K562 (cell line): Measurements from ENCODE around the gene KMT2C. TPM values are rescaled to one million over a fixed set of nuclear protein-coding genes. Genes with fewer than 3 reads are reported as not detected.

ENCODE experiments used
- ATAC-seq: fragments of 200-7000 bp; cut with Tn5 transposase; 3 replicates; pipeline ENCODE4 v1.9.1; 2020; ENCODE audit warnings: moderate library complexity
- BruUV-seq: library from RNA; stranded (reverse); fragments of 400-500 nt; replicated peaks from 2 replicates; lab custom pipeline; 2021; lab: Mats Ljungman, UMichigan
- CTCF ChIA-PET: fragments of 300-600 bp; formaldehyde crosslinking; extraction: SDS; loops from one replicate; lab custom pipeline; 2021; ENCODE audit warnings: low intra/inter-chr PET ratio; lab: Yijun Ruan, JAX
- POLR2A ChIA-PET: fragments of 300-600, 350-650 bp; sonication (Branson Sonifier 250); formaldehyde crosslinking; extraction: SDS; loops from one replicate; lab custom pipeline; 2021; ENCODE audit warnings: antibody characterized with exemption, inconsistent platforms; lab: Yijun Ruan, JAX
- DNase-seq, 4 experiments: peaks; one replicate each; pipeline versions ENCODE4 v3.0.0 to v3.0.0-alpha.2; 2011 to 2018; ENCODE audit warnings: low spot score in 3 of 4, mixed read lengths in 3 of 4; ENCODE audit errors: extremely low read depth in 1 of 4
- FAIRE-seq: peaks from 2 replicates; lab custom pipeline; 2011; peaks lifted over from hg19 to GRCh38; lab: Jason Lieb, UNC
- H2AFZ ChIP-seq: 2 replicates; pipeline ENCODE4 v1.6.0; 2011; ENCODE audit warnings: low read depth, low read length, control low read depth, inconsistent platforms
- H3K27ac ChIP-seq: fragments of 200-600 bp; 3 replicates; pipeline ENCODE4 v1.8.0; 2011; ENCODE audit warnings: low read depth, mild to moderate bottlenecking, control low read depth, inconsistent platforms, low read length, moderate library complexity, mixed read lengths; ENCODE audit errors: extremely low read depth
- H3K27me3 ChIP-seq, 2 experiments: fragments of 300-600 bp in 1 of 2; 2 replicates in 1 of 2; 3 replicates in 1 of 2; pipeline versions ENCODE4 v1.6.0 to v1.8.0; 2011; ENCODE audit warnings: inconsistent platforms in 2 of 2, low read length in 2 of 2, mild to moderate bottlenecking in 1 of 2, mixed read lengths in 1 of 2, moderate library complexity in 1 of 2; ENCODE audit not compliant: control insufficient read depth in 2 of 2, insufficient read depth in 2 of 2
- H3K36me3 ChIP-seq: fragments of 300-600 bp; 3 replicates; pipeline ENCODE4 v1.8.0; 2011; ENCODE audit warnings: mild to moderate bottlenecking, low read length, inconsistent platforms; ENCODE audit not compliant: control insufficient read depth, insufficient read depth
- H3K4me1 ChIP-seq, 2 experiments: fragments of 200-600 bp in 1 of 2; replicated peaks in 1 of 2; 2 replicates in 1 of 2; 3 replicates in 1 of 2; pipeline versions ENCODE4 v1.5.1 to v1.8.0; 2011; ENCODE audit warnings: inconsistent platforms in 2 of 2, low read length in 2 of 2, mild to moderate bottlenecking in 1 of 2, mixed read lengths in 1 of 2, moderate library complexity in 1 of 2; ENCODE audit not compliant: control insufficient read depth in 2 of 2, insufficient read depth in 2 of 2
- H3K4me2 ChIP-seq: 2 replicates; pipeline ENCODE4 v1.6.1; 2011; ENCODE audit warnings: low read length, control low read depth, inconsistent platforms, mixed read lengths; ENCODE audit not compliant: insufficient read depth
- H3K4me3 ChIP-seq: fragments of 200-600 bp; sonication (generic), shearing (Covaris generic); 2 replicates; pipeline ENCODE4 v1.5.1; 2016; ENCODE audit warnings: control low read depth, inconsistent platforms
- H3K79me2 ChIP-seq: fragments of 200-600 bp; 3 replicates; pipeline ENCODE4 v1.8.0; 2011; ENCODE audit warnings: low read length, inconsistent platforms; ENCODE audit not compliant: control insufficient read depth, insufficient read depth
- H3K9ac ChIP-seq, 2 experiments: 2 replicates each; pipeline versions ENCODE4 v1.6.0 to v1.6.1; 2011; ENCODE audit warnings: low read depth in 2 of 2, low read length in 2 of 2, control low read depth in 1 of 2, inconsistent platforms in 1 of 2, mild to moderate bottlenecking in 1 of 2, mixed read lengths in 1 of 2; ENCODE audit not compliant: insufficient read depth in 1 of 2
- H3K9me1 ChIP-seq: one replicate; pipeline ENCODE4 v1.6.0; 2011; ENCODE audit warnings: inconsistent platforms, mild to moderate bottlenecking, low read length, moderate library complexity; ENCODE audit not compliant: control insufficient read depth, insufficient read depth
- H3K9me3 ChIP-seq: replicated peaks from 2 replicates; pipeline ENCODE4 v1.5.1; 2011; ENCODE audit warnings: low read depth, low read length, inconsistent platforms; ENCODE audit not compliant: control insufficient read depth, insufficient read depth
- H4K20me1 ChIP-seq: replicated peaks from 2 replicates; pipeline ENCODE4 v1.6.1; 2011; ENCODE audit warnings: low read length, inconsistent platforms, mixed read lengths; ENCODE audit not compliant: control insufficient read depth, insufficient read depth
- EP300 ChIP-seq: IDR thresholded peaks from 2 replicates; pipeline ENCODE4 v1.6.1; 2012; ENCODE audit warnings: low read length, improper control_type of control experiment
- LCOR ChIP-seq: sonication (generic); formaldehyde crosslinking; IDR thresholded peaks from 2 replicates; pipeline ENCODE4 v1.8.0; 2022; ENCODE audit warnings: mild to moderate bottlenecking, missing genetic modification reagents
- ZBED1 ChIP-seq: IDR thresholded peaks from 2 replicates; pipeline ENCODE4 v1.6.1; 2014
- WGBS: fragments of 100-300 bp; shearing (Covaris generic); methylation state at CpG from one replicate; pipeline ENCODE4 v1.1.6; 2016; ENCODE audit warnings: low coverage, mixed read lengths; ENCODE audit not compliant: insufficient coverage; ENCODE audit errors: missing lambda C conversion rate; 5-methylcytosine and 5-hydroxymethylcytosine counted together
- in situ Hi-C: fragments of 300-500 bp; cut with MboI; formaldehyde crosslinking; loops from 4 replicates; pipeline ENCODE4 v1.15.0; 2018; ENCODE audit warnings: inconsistent platforms, mixed read lengths
- intact Hi-C: fragments of 100-400 bp; cut with micrococcal nuclease; formaldehyde crosslinking; loops from 2 replicates; pipeline ENCODE4 v1.14.2; 2022
- polyA plus RNA-seq, 8 experiments: library from polyadenylated mRNA; depleted of rRNA in 4 of 8; stranded (reverse) in 5 of 8; unstranded in 3 of 8; fragments of >200 nt; fragmentation: Nextera tagmentation in 2 of 8; fragmentation: Illumina TruSeq in 1 of 8; extraction: Ambion mirVana in 2 of 8; extraction: Trizol in 1 of 8; gene quantifications; 2 replicates each; pipeline versions ENCODE4 v1.2.1 to v1.2.3, GENCODE V29; 2011 to 2014; ENCODE audit warnings: inconsistent platforms in 1 of 8, missing spikeins in 1 of 8
- total RNA-seq, 7 experiments: library from RNA; depleted of rRNA in 6 of 7; stranded (reverse); fragments of >200 nt in 6 of 7; fragmentation: Illumina TruSeq in 2 of 7; extraction: Trizol in 2 of 7; gene quantifications; 2 replicates each; pipeline versions ENCODE4 v1.2.1 to v1.2.3, GENCODE V29; 2011 to 2021; ENCODE audit warnings: low replicate concordance in 1 of 7
- TF ChIP-seq, protein P1 (sequence below), 3 experiments: IDR thresholded peaks in 2 of 3; conservative IDR thresholded peaks in 1 of 3; 2 replicates each; pipeline ENCODE4 v1.5.1; 2011 to 2012; ENCODE audit warnings: low read length in 3 of 3, mild to moderate bottlenecking in 3 of 3, control low read depth in 2 of 3, improper control_type of control experiment in 1 of 3, inconsistent platforms in 1 of 3, low read depth in 1 of 3, mixed read lengths in 1 of 3, moderate library complexity in 1 of 3; ENCODE audit not compliant: insufficient read depth in 2 of 3
- TF ChIP-seq, protein P2 (sequence below): fragments of 250-450 bp; sonication (Bioruptor Pico); IDR thresholded peaks from 2 replicates; pipeline ENCODE4 v1.8.0; 2021; ENCODE audit warnings: moderate library complexity, mild to moderate bottlenecking, inconsistent platforms
- TF ChIP-seq, protein P3 (sequence below): sonication (generic); formaldehyde crosslinking; IDR thresholded peaks from 2 replicates; pipeline ENCODE4 v1.8.0; 2023; ENCODE audit warnings: missing genetic modification reagents, mild to moderate bottlenecking, borderline replicate concordance
- TF ChIP-seq, protein P4 (sequence below): fragments of 200-800 bp; sonication (Bioruptor generic); IDR thresholded peaks from 2 replicates; pipeline ENCODE4 v1.6.1; 2016; ENCODE audit warnings: missing genetic modification characterization, missing compliant biosample characterization

The KMT2C gene
- total and polyA plus RNA-seq, 9 of the 15 experiments (the other 6 are each of a cell fraction or from before 2014, with no cell fraction given): 4.9 to 67.8 (median 27.1) TPM

DNA sequence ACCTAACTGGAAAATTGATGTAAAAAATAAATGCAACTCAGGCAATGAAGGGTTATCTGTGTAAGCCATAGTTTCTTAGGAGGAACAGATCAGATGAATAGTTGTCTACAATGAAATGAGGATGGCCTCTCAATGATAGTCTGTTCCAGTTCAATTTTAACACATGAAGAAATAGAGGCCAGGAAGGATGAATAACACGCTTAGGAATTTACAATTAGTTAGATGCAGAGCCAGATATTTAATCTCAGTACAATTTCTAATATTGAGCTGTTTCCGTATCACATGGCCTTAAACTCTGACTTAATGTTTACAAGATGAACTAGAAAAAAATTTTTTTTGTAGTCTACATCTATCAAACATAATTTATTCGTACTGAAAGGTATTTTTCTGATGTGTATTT is 233.7 kb downstream of the KMT2C start:
- 96% methylated on average over 3 of the region's 3 CpGs for WGBS
- H3K9ac ChIP-seq: no peak overlapping the region
- no peaks in the 10 kb centered on the region for H4K20me1 ChIP-seq
- H3K27me3 ChIP-seq: no peaks in the 10 kb centered on the region
- POLR2A ChIA-PET: interaction anchor here (0.7 kb wide), 1 partner anchor 85 kb away, joined by 3 read pairs; no protein-coding TSS in a partner anchor
- ATAC-seq: no peak
- H3K9me3 ChIP-seq: no peaks in the 10 kb centered on the region
- H3K36me3 ChIP-seq: peaks cover 66% of the 10 kb centered on the region
- in situ Hi-C loops: no loop called here
- BruUV-seq: no TSS peak
- no peak for DNase-seq
- no peak overlapping the region for H2AFZ ChIP-seq
- intact Hi-C loops: no loop called here
- no peak overlapping the region for H3K27ac ChIP-seq
- CTCF ChIA-PET: no interaction called here
- H3K4me2 ChIP-seq: no peak overlapping the region
- H3K79me2 ChIP-seq: no peaks in the 10 kb centered on the region
- no peaks in the 10 kb centered on the region for H3K4me1 ChIP-seq
- H3K4me3 ChIP-seq: no peak overlapping the region
- no peak for FAIRE-seq
- H3K9me1 ChIP-seq: no peaks in the 10 kb centered on the region
- TF ChIP-seq, protein P1, sequence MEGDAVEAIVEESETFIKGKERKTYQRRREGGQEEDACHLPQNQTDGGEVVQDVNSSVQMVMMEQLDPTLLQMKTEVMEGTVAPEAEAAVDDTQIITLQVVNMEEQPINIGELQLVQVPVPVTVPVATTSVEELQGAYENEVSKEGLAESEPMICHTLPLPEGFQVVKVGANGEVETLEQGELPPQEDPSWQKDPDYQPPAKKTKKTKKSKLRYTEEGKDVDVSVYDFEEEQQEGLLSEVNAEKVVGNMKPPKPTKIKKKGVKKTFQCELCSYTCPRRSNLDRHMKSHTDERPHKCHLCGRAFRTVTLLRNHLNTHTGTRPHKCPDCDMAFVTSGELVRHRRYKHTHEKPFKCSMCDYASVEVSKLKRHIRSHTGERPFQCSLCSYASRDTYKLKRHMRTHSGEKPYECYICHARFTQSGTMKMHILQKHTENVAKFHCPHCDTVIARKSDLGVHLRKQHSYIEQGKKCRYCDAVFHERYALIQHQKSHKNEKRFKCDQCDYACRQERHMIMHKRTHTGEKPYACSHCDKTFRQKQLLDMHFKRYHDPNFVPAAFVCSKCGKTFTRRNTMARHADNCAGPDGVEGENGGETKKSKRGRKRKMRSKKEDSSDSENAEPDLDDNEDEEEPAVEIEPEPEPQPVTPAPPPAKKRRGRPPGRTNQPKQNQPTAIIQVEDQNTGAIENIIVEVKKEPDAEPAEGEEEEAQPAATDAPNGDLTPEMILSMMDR (IDR thresholded peaks at IDR 0.05 in 2 of 3, conservative IDR thresholded peaks at IDR 0.05 in 1 of 3; ENCODE audit: insufficient read depth in 2 of 3, low read depth in 1 of 3, low read length in 3 of 3): no peak
- TF ChIP-seq EP300 (no peak), ZBED1 (no peak), LCOR (CRISPR knock-in tag) (no peak)
- TF ChIP-seq, protein P2, sequence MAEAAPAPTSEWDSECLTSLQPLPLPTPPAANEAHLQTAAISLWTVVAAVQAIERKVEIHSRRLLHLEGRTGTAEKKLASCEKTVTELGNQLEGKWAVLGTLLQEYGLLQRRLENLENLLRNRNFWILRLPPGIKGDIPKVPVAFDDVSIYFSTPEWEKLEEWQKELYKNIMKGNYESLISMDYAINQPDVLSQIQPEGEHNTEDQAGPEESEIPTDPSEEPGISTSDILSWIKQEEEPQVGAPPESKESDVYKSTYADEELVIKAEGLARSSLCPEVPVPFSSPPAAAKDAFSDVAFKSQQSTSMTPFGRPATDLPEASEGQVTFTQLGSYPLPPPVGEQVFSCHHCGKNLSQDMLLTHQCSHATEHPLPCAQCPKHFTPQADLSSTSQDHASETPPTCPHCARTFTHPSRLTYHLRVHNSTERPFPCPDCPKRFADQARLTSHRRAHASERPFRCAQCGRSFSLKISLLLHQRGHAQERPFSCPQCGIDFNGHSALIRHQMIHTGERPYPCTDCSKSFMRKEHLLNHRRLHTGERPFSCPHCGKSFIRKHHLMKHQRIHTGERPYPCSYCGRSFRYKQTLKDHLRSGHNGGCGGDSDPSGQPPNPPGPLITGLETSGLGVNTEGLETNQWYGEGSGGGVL (CRISPR knock-in tag): no peak
- TF ChIP-seq, protein P3, sequence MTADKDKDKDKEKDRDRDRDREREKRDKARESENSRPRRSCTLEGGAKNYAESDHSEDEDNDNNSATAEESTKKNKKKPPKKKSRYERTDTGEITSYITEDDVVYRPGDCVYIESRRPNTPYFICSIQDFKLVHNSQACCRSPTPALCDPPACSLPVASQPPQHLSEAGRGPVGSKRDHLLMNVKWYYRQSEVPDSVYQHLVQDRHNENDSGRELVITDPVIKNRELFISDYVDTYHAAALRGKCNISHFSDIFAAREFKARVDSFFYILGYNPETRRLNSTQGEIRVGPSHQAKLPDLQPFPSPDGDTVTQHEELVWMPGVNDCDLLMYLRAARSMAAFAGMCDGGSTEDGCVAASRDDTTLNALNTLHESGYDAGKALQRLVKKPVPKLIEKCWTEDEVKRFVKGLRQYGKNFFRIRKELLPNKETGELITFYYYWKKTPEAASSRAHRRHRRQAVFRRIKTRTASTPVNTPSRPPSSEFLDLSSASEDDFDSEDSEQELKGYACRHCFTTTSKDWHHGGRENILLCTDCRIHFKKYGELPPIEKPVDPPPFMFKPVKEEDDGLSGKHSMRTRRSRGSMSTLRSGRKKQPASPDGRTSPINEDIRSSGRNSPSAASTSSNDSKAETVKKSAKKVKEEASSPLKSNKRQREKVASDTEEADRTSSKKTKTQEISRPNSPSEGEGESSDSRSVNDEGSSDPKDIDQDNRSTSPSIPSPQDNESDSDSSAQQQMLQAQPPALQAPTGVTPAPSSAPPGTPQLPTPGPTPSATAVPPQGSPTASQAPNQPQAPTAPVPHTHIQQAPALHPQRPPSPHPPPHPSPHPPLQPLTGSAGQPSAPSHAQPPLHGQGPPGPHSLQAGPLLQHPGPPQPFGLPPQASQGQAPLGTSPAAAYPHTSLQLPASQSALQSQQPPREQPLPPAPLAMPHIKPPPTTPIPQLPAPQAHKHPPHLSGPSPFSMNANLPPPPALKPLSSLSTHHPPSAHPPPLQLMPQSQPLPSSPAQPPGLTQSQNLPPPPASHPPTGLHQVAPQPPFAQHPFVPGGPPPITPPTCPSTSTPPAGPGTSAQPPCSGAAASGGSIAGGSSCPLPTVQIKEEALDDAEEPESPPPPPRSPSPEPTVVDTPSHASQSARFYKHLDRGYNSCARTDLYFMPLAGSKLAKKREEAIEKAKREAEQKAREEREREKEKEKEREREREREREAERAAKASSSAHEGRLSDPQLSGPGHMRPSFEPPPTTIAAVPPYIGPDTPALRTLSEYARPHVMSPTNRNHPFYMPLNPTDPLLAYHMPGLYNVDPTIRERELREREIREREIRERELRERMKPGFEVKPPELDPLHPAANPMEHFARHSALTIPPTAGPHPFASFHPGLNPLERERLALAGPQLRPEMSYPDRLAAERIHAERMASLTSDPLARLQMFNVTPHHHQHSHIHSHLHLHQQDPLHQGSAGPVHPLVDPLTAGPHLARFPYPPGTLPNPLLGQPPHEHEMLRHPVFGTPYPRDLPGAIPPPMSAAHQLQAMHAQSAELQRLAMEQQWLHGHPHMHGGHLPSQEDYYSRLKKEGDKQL (CRISPR knock-in tag): no peak
- TF ChIP-seq, protein P4, sequence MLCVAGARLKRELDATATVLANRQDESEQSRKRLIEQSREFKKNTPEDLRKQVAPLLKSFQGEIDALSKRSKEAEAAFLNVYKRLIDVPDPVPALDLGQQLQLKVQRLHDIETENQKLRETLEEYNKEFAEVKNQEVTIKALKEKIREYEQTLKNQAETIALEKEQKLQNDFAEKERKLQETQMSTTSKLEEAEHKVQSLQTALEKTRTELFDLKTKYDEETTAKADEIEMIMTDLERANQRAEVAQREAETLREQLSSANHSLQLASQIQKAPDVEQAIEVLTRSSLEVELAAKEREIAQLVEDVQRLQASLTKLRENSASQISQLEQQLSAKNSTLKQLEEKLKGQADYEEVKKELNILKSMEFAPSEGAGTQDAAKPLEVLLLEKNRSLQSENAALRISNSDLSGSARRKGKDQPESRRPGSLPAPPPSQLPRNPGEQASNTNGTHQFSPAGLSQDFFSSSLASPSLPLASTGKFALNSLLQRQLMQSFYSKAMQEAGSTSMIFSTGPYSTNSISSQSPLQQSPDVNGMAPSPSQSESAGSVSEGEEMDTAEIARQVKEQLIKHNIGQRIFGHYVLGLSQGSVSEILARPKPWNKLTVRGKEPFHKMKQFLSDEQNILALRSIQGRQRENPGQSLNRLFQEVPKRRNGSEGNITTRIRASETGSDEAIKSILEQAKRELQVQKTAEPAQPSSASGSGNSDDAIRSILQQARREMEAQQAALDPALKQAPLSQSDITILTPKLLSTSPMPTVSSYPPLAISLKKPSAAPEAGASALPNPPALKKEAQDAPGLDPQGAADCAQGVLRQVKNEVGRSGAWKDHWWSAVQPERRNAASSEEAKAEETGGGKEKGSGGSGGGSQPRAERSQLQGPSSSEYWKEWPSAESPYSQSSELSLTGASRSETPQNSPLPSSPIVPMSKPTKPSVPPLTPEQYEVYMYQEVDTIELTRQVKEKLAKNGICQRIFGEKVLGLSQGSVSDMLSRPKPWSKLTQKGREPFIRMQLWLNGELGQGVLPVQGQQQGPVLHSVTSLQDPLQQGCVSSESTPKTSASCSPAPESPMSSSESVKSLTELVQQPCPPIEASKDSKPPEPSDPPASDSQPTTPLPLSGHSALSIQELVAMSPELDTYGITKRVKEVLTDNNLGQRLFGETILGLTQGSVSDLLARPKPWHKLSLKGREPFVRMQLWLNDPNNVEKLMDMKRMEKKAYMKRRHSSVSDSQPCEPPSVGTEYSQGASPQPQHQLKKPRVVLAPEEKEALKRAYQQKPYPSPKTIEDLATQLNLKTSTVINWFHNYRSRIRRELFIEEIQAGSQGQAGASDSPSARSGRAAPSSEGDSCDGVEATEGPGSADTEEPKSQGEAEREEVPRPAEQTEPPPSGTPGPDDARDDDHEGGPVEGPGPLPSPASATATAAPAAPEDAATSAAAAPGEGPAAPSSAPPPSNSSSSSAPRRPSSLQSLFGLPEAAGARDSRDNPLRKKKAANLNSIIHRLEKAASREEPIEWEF (CRISPR knock-in tag): no peak
